Stimulated activated CD8-positive, alpha-beta memory T cell treated with anti-CD3 and anti-CD28 coated beads, Interleukin-15, amount 100 ng/mL, for 48 hours (primary cell): ENCODE measurements around the gene CMPK2.
A peak's percentile ranks its signal among the peaks of the same experiment; 100 is the strongest.
"Not testable (repeated sequence)": the region's sequence is repeated elsewhere in the genome, so short reads cannot be mapped to it uniquely, and the experiment has no call there.

Experiments used
- DNase-seq, 2 donors: peaks; one replicate each; pipeline ENCODE4 v3.0.0-alpha.2; 2020; ENCODE audit warnings: low read depth in 2 of 2

CMPK2 gene

GRCh38 chr2:6880200-6880733 is 14.6 kb upstream of the CMPK2 start:
- DNase-seq: no peak

GRCh38 chr2:6879011-6879410 is 13.3 kb upstream of the CMPK2 start:
- no peak for DNase-seq

- no peak for DNase-seq
Measured at GRCh38 chr2:6878549-6878948, 12.8 kb upstream of the CMPK2 start.

- no peak for DNase-seq
Measured at GRCh38 chr2:6877402-6878304, 11.9 kb upstream of the CMPK2 start, which contains the start of gene RSAD2. RSAD2 (plus strand) TSS chr2:6877777; CDS start chr2:6877801, 24 bp downstream.

- no peak for DNase-seq
Measured at GRCh38 chr2:6876309-6876708, 10.6 kb upstream of the CMPK2 start.

- no peak for DNase-seq
Measured at GRCh38 chr2:6874032-6874431, 8.3 kb upstream of the CMPK2 start.

GRCh38 chr2:6872394-6872793 is 6.7 kb upstream of the CMPK2 start:
- no peak for DNase-seq

- no peak for DNase-seq
Measured at GRCh38 chr2:6866982-6867381, 1.3 kb upstream of the CMPK2 start.

- no peak for DNase-seq
Measured at GRCh38 chr2:6866275-6866671, 566 bp upstream of the CMPK2 start.

- DNase-seq: peak in 1 of 2 donors; percentile 5
Measured at GRCh38 chr2:6864923-6865345, 773 bp downstream of the CMPK2 start.

GRCh38 chr2:6864231-6864754 is 1.4 kb downstream of the CMPK2 start:
- DNase-seq: no peak

- no peak for DNase-seq
Measured at GRCh38 chr2:6863792-6864191, 1.9 kb downstream of the CMPK2 start.

- DNase-seq: no peak
Measured at GRCh38 chr2:6860296-6860695, 5.4 kb downstream of the CMPK2 start.

- not testable (repeated sequence) for DNase-seq
Measured at GRCh38 chr2:6858466-6859027, 7.2 kb downstream of the CMPK2 start.

GRCh38 chr2:6856548-6856920 is 9.2 kb downstream of the CMPK2 start:
- DNase-seq: no peak

GRCh38 chr2:6855860-6856547 is 9.7 kb downstream of the CMPK2 start:
- no peak for DNase-seq

- no peak for DNase-seq
Measured at GRCh38 chr2:6854416-6854815, 11.3 kb downstream of the CMPK2 start.

- no peak for DNase-seq
Measured at GRCh38 chr2:6852195-6852594, 13.5 kb downstream of the CMPK2 start.

GRCh38 chr2:6846967-6847681 is 18.6 kb downstream of the CMPK2 start:
- DNase-seq: no peak

- no peak for DNase-seq
Measured at GRCh38 chr2:6846540-6846939, 19.2 kb downstream of the CMPK2 start.

- no peak for DNase-seq
Measured at GRCh38 chr2:6845903-6846302, 19.8 kb downstream of the CMPK2 start.

GRCh38 chr2:6845312-6845711 is 20.4 kb downstream of the CMPK2 start:
- no peak for DNase-seq
